Activated CD8-positive, alpha-beta T cell treated with anti-CD3 and anti-CD28 coated beads for 36 hours (primary cell): Measurements from ENCODE around the gene LETMD1. TPM values are rescaled to one million over a fixed set of nuclear protein-coding genes. Genes with fewer than 3 reads are reported as not detected.
A peak's percentile ranks its signal among the peaks of the same experiment; 100 is the strongest.

ENCODE experiments used
- ATAC-seq: fragments of 200-7000 bp; cut with Tn5 transposase; one replicate; pipeline ENCODE4 v1.10.0; 2021; ENCODE audit warnings: mild to moderate bottlenecking, moderate library complexity
- CTCF ChIA-PET: fragments of 350-600 bp; sonication (Branson Sonifier 250); formaldehyde crosslinking; loops from one replicate; lab custom pipeline; 2021; ENCODE audit warnings: antibody characterized with exemption; lab: Charles Lee
- POLR2A ChIA-PET: fragments of 350-600 bp; sonication (Branson Sonifier 250); formaldehyde crosslinking; loops from one replicate; lab custom pipeline; 2021; ENCODE audit warnings: antibody characterized with exemption; lab: Charles Lee
- DNase-seq: peaks from one replicate; pipeline ENCODE4 v3.0.0-alpha.2; 2020
- H3K27ac Mint-ChIP-seq: one replicate; pipeline ENCODE4 v1.8.0; 2021; ENCODE audit warnings: mild to moderate bottlenecking, mixed read lengths
- H3K27me3 Mint-ChIP-seq: one replicate; pipeline ENCODE4 v1.8.0; 2021; ENCODE audit warnings: mixed read lengths
- H3K36me3 Mint-ChIP-seq: one replicate; pipeline ENCODE4 v1.8.0; 2021; ENCODE audit warnings: low read depth, mixed read lengths
- H3K4me1 Mint-ChIP-seq: one replicate; pipeline ENCODE4 v1.8.0; 2021; ENCODE audit warnings: low read depth, mixed read lengths
- H3K4me3 Mint-ChIP-seq: one replicate; pipeline ENCODE4 v1.8.0; 2021; ENCODE audit warnings: mild to moderate bottlenecking, moderate library complexity, mixed read lengths
- H3K9me3 Mint-ChIP-seq: one replicate; pipeline ENCODE4 v1.8.0; 2021; ENCODE audit warnings: mixed read lengths
- intact Hi-C: fragments of 100-400 bp; cut with micrococcal nuclease; formaldehyde crosslinking; loops from one replicate; pipeline ENCODE4 v1.10.0; 2022
- total RNA-seq, 2 experiments: library from RNA; stranded (reverse); gene quantifications; one replicate each; pipeline ENCODE4 v1.2.3, GENCODE V29; 2021
- TF ChIP-seq, protein P1 (sequence below): fragments of 200-600 bp; IDR thresholded peaks from one replicate; pipeline ENCODE4 v1.8.0; 2022; ENCODE audit warnings: antibody characterized with exemption, mild to moderate bottlenecking

LETMD1 gene, protein sequence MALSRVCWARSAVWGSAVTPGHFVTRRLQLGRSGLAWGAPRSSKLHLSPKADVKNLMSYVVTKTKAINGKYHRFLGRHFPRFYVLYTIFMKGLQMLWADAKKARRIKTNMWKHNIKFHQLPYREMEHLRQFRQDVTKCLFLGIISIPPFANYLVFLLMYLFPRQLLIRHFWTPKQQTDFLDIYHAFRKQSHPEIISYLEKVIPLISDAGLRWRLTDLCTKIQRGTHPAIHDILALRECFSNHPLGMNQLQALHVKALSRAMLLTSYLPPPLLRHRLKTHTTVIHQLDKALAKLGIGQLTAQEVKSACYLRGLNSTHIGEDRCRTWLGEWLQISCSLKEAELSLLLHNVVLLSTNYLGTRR
- 10 to 100 TPM; 71.6 to 81.5 TPM for total RNA-seq

DNA sequence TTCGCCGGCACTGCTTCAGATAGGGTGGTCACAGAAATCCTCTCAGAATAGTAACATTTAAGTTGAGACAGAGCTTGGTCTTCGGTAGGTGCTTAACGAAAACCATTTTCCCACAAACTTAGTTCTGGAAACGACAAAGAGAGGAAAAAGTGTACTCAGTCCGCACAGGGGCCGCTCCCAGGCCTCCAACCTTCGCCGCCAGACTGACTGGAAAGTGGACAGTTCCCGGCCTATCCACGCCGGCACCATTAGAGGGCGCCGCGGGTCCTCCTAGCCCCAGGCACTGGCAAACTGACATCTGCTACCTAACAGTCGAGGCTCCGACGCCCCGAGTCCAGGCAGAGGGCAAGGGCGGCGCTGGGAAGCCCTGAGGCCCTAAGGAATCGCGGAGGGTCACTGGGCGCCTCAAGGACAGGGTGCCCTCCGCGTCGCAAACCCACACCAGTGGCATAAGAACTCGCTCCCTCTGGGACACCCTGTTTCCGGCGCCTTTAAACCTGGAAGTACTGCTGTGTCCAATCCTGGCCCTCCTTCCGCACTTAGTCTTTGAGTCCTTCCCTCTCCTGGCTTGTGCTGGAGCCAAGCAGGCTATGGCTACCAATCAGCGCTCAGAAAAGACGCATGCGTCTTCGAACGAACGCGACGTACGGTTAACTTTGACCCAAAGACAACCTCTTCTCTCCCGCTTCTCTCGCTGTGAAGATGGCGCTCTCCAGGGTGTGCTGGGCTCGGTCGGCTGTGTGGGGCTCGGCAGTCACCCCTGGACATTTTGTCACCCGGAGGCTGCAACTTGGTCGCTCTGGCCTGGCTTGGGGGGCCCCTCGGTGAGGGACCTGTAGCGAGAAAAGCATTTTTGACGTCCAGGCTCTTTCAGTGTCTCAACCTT lies at the start of gene LETMD1:
LETMD1 (plus strand) TSS at position 673 of the 886 bp plus-strand sequence; CDS start at position 703, 30 bp downstream.
- peaks cover 28% of the 10 kb centered on the region for H3K4me1 Mint-ChIP-seq

DNA sequence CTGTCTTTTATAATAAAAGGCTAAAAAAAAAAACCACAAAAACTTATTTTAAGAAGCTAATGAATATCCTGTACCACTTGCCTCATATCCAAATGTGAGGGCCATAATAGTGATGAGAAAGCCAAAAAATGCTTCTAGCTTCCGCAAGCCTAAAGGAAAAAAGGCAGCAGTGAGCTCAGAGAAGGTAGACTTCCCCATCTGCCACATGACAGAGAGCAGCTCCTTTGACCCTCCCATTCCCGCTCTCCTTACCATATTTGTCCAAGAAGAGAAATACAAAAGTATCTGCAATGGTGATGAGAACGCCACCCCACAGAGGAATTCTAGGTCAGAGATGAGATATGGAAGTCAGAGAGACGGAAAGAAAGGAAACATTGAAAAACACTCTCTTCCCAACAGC lies 49.0 kb upstream of the LETMD1 start:
- Mint-ChIP-seq H3K27me3 (no peaks in the 10 kb centered on the region), H3K4me3 (no peak overlapping the region), H3K36me3 (peaks cover 43% of the 10 kb centered on the region), H3K27ac (no peak overlapping the region), H3K9me3 (no peaks in the 10 kb centered on the region), H3K4me1 (peaks cover 17% of the 10 kb centered on the region)
- TF ChIP-seq, protein P1, sequence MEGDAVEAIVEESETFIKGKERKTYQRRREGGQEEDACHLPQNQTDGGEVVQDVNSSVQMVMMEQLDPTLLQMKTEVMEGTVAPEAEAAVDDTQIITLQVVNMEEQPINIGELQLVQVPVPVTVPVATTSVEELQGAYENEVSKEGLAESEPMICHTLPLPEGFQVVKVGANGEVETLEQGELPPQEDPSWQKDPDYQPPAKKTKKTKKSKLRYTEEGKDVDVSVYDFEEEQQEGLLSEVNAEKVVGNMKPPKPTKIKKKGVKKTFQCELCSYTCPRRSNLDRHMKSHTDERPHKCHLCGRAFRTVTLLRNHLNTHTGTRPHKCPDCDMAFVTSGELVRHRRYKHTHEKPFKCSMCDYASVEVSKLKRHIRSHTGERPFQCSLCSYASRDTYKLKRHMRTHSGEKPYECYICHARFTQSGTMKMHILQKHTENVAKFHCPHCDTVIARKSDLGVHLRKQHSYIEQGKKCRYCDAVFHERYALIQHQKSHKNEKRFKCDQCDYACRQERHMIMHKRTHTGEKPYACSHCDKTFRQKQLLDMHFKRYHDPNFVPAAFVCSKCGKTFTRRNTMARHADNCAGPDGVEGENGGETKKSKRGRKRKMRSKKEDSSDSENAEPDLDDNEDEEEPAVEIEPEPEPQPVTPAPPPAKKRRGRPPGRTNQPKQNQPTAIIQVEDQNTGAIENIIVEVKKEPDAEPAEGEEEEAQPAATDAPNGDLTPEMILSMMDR: no peak
- POLR2A ChIA-PET: interaction anchor here (1.2 kb wide), 1 partner anchor 11 kb away, joined by 4 read pairs; no protein-coding TSS in a partner anchor
- ATAC-seq: no peak
- DNase-seq: no peak
- CTCF ChIA-PET: interaction anchor here (0.6 to 1.2 kb wide), 3 partner anchors 12 to 48 kb away, joined by 3 read pairs; no protein-coding TSS in a partner anchor
- intact Hi-C loops: loop anchor here (10.0 kb wide), 1 partner anchor 174 kb away; no protein-coding TSS in a partner anchor

More for the DNA sequence above, at the start of gene LETMD1:
- intact Hi-C loops: no loop called here
- peak within 1 kb of the TSS; percentile 96 for H3K27ac Mint-ChIP-seq
- peak; percentile 94 for DNase-seq
- H3K9me3 Mint-ChIP-seq: no peaks in the 10 kb centered on the region
- ChIA-PET POLR2A (interaction anchor here (1.2 to 2.5 kb wide), 7 partner anchors 22 to 207 kb away, joined by 3 to 11 read pairs (median 5); partner anchors contain the start of genes CSRNP2, POU6F1 and SLC11A2), CTCF (interaction anchor here (0.6 to 2.9 kb wide), 13 partner anchors 14 to 283 kb away, joined by 3 to 10 read pairs (median 4); partner anchors contain the start of genes POU6F1 and SLC11A2)
- TF ChIP-seq, protein P1: peak; percentile 95
- H3K27me3 Mint-ChIP-seq: no peaks in the 10 kb centered on the region
- ATAC-seq: peak; percentile 97
- H3K36me3 Mint-ChIP-seq: peaks cover 23% of the 10 kb centered on the region
- H3K4me3 Mint-ChIP-seq: peak within 1 kb of the TSS; percentile 97

DNA sequence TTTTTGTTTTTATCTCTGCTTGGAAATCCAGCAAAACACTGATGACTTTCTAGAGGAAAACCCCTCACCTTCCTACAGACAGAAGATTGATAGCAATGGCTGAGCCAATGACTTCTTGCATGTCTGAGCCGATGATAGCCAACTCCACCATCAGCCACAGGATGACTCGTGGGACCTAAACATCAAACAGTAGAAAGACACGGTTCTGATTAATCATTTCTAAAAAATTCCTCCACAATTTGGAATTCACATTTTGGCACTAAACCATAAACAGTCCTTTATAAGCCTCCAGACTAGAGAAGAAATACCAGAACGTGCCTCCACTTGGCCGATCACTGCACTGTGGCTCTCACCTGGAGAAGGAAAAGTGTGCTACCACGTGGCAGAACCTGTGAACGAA lies 47.9 kb upstream of the LETMD1 start:
- TF ChIP-seq, protein P1: no peak
- Mint-ChIP-seq H3K4me3 (no peak overlapping the region), H3K36me3 (peaks cover 37% of the 10 kb centered on the region), H3K9me3 (no peaks in the 10 kb centered on the region), H3K4me1 (peaks cover 17% of the 10 kb centered on the region), H3K27me3 (no peaks in the 10 kb centered on the region), H3K27ac (peak overlapping the region; percentile 59)
- ChIA-PET CTCF (no interaction called here), POLR2A (no interaction called here)
- ATAC-seq (no peak), DNase-seq (peak; percentile 11)
- intact Hi-C loops: no loop called here

DNA sequence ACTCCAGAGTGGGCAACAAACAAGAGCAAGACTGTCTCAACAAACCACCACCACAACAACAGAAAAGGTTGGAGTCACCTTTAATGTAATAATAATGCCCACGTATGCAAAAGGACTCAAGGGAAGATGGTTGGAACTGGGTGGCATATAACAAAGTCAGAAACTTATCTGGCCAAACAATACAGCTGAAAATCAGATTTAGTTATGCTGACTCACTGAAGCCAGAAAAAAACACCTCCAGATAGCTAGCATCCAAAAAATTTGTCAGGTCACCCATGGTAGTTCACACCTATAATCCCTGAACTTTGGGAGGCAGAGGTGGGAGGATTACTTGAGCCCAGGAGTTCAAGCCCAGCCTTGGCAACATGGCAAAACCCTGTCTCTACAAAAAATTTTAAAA lies 46.3 kb upstream of the LETMD1 start:
- H3K4me1 Mint-ChIP-seq: peaks cover 17% of the 10 kb centered on the region
- ATAC-seq (no peak), DNase-seq (no peak)
- no peak overlapping the region for H3K27ac Mint-ChIP-seq
- CTCF ChIA-PET: no interaction called here
- H3K27me3 Mint-ChIP-seq: no peaks in the 10 kb centered on the region
- H3K36me3 Mint-ChIP-seq: peaks cover 35% of the 10 kb centered on the region
- no peak overlapping the region for H3K4me3 Mint-ChIP-seq
- TF ChIP-seq, protein P1: no peak
- H3K9me3 Mint-ChIP-seq: no peaks in the 10 kb centered on the region
- intact Hi-C loops: no loop called here
- POLR2A ChIA-PET: no interaction called here
